BE2C (cell line): ENCODE results near the gene DLL4.
A peak's percentile ranks its signal among the peaks of the same experiment; 100 is the strongest.

Source experiments
- DNase-seq: peaks from one replicate; pipeline ENCODE4 v3.0.0-alpha.2; 2020
- H3K27me3 ChIP-seq: fragments of 250-450 bp; sonication (Bioruptor Pico); 2 replicates; pipeline ENCODE4 v1.5.1; 2020; ENCODE audit warnings: mild to moderate bottlenecking
- H3K36me3 ChIP-seq: fragments of 250-450 bp; sonication (Bioruptor Pico); 2 replicates; pipeline ENCODE4 v1.5.1; 2020; ENCODE audit warnings: mild to moderate bottlenecking
- H3K4me1 ChIP-seq: fragments of 250-450 bp; sonication (Bioruptor Pico); 2 replicates; pipeline ENCODE4 v1.5.1; 2020
- H3K4me3 ChIP-seq: 2 replicates; pipeline ENCODE4 v1.5.1; 2011; ENCODE audit warnings: low read depth, low read length
- H3K9me3 ChIP-seq: fragments of 250-450 bp; sonication (Bioruptor Pico); 2 replicates; pipeline ENCODE4 v1.5.1; 2020
- CTCF ChIP-seq: IDR thresholded peaks from 2 replicates; pipeline ENCODE4 v1.5.1; 2012; ENCODE audit warnings: mild to moderate bottlenecking, low read depth, low read length

Gene DLL4

GRCh38 chr15:40956541-40956982, 27.4 kb downstream of the DLL4 start:
- Histone ChIP-seq H3K27me3 (no peaks in the 10 kb centered on the region), H3K4me3 (no peak overlapping the region; the same call in 1 of the 2 replicates), H3K9me3 (no peaks in the 10 kb centered on the region), H3K36me3 (no peaks in the 10 kb centered on the region), H3K4me1 (peaks cover 10% of the 10 kb centered on the region)
- TF ChIP-seq CTCF: no peak
- no peak for DNase-seq

DNA sequence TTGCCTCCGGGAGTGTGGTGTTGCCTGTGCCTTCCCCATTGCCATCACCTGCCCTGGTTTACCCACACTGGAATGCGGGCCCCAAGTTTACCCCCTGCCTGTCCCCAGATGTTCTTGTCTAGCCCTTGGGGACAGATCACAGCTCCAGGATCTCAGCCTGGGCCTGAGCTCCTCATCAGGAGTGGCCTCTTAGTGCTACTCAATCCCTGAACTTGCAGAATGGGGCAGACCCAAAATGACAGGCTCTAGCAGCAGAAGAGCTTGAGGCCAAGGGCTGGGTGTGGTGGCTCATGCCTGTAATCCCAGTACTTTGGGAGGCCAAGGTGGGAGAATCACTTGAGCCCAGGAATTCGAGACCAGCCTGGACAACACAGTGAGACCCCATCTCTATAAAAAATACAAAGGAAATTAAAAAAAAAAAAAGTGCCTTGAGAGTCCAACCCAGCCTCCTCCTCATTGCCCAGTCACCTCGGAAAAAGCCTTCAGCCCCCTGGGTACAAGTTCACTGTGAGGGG, 28.0 kb downstream of the DLL4 start:
- DNase-seq: no peak
- Histone ChIP-seq H3K4me3 (no peak overlapping the region; the same call in 1 of the 2 replicates), H3K9me3 (no peaks in the 10 kb centered on the region), H3K36me3 (no peaks in the 10 kb centered on the region), H3K27me3 (no peaks in the 10 kb centered on the region), H3K4me1 (peaks cover 10% of the 10 kb centered on the region)
- no peak for TF ChIP-seq CTCF

GRCh38 chr15:40957581-40958051, 28.5 kb downstream of the DLL4 start:
- H3K9me3 ChIP-seq: no peaks in the 10 kb centered on the region
- H3K4me1 ChIP-seq: peaks cover 10% of the 10 kb centered on the region
- TF ChIP-seq CTCF: no peak
- DNase-seq: peak; percentile 71
- no peaks in the 10 kb centered on the region for H3K36me3 ChIP-seq
- no peaks in the 10 kb centered on the region for H3K27me3 ChIP-seq
- H3K4me3 ChIP-seq: no peak overlapping the region

DNA sequence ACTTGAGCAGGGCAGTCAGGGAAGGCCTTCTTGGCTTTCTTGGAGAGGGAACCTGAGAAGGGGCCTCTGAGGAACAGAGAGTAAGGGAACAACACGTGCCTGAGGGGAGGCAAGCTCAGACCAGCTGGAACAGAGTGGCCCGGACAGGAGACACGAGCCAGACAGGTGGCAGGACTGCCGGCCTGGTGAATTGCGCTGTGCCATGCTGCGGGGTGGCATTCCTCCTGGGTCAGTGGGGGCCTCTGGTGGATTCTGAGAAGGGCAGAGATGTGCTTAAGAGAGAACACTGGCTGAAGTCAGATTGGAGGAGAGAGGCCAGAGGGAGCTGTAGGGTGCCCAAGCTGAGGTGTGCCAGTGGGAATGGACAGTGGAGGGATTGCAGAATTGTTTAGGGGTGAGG, 29.0 kb downstream of the DLL4 start:
- TF ChIP-seq CTCF: no peak
- Histone ChIP-seq H3K36me3 (no peaks in the 10 kb centered on the region), H3K9me3 (no peaks in the 10 kb centered on the region), H3K4me3 (no peak overlapping the region), H3K27me3 (no peaks in the 10 kb centered on the region), H3K4me1 (peaks cover 10% of the 10 kb centered on the region)
- DNase-seq: no peak

DNA sequence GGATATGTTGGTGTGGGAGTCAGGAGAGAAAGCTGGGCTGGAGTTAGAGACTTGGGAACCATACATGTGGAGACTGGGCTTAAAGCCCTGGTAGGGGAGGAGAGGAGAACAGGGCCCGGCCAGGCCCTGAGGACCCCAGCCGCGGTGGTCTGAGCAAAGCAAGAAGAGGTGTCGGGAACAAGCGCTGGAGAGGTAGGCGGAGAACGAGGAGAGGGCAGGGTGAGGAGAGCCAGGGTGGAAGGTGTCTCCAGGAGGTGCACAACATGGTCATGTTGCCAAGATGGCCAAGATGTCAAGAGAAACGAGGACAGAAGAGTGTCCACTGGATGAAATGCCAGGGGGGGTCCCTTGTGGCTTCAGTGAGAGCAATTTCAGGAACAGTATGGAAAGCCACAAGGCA, 29.6 kb downstream of the DLL4 start:
- DNase-seq: no peak
- Histone ChIP-seq H3K36me3 (no peaks in the 10 kb centered on the region), H3K27me3 (no peaks in the 10 kb centered on the region), H3K4me3 (no peak overlapping the region), H3K4me1 (peaks cover 10% of the 10 kb centered on the region), H3K9me3 (no peaks in the 10 kb centered on the region)
- TF ChIP-seq CTCF: no peak

GRCh38 chr15:40959331-40960141, 30.4 kb downstream of the DLL4 start:
- Histone ChIP-seq H3K4me1 (peaks cover 10% of the 10 kb centered on the region), H3K27me3 (no peaks in the 10 kb centered on the region), H3K9me3 (no peaks in the 10 kb centered on the region), H3K36me3 (no peaks in the 10 kb centered on the region), H3K4me3 (no peak overlapping the region)
- no peak for TF ChIP-seq CTCF
- DNase-seq: peak; percentile 61
